Measurements from ENCODE around the gene MED13L. TPM values are rescaled to one million over a fixed set of nuclear protein-coding genes. Genes with fewer than 3 reads are reported as not detected.
"Not testable (repeated sequence)": the region's sequence is repeated elsewhere in the genome, so short reads cannot be mapped to it uniquely, and the experiment has no call there.

Gene MED13L
- total RNA-seq, 1 experiment from 2014 or later: 94.1 TPM

DNA sequence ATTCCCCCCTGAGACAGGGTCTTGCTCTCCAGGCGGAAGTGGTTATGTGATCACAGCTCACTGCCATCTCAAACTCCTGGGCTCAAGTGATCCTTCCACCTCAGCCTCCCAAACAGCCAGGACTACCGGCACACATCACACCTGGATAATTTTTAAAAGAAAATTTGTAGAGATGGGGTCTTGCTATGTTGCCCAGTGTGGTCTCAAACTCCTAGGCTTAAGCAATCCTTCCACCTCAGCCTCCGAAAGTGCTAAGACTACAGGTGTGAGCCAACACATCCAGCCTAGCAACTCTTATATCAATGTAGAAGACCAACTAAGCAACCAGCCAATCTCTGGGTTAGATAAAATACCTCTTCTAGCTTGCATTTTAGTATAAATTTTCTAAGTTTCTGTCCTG, 297.2 kb downstream of the MED13L start:
- Histone ChIP-seq H3K27me3 (replicated peaks; ENCODE audit: insufficient read depth, low read depth, low read length, poor library complexity) (no peaks in the 10 kb centered on the region), H3K9me3 (ENCODE audit: low read depth, low read length, poor library complexity, severe bottlenecking) (no peaks in the 10 kb centered on the region), H3K4me3 (ENCODE audit: low read depth, low read length, poor library complexity, severe bottlenecking) (no peak overlapping the region), H3K36me3 (ENCODE audit: insufficient read depth, low read length, poor library complexity, severe bottlenecking) (peaks cover 37% of the 10 kb centered on the region), H3K4me1 (ENCODE audit: insufficient read depth, low read length, poor library complexity, severe bottlenecking) (no peaks in the 10 kb centered on the region), H3K27ac (ENCODE audit: low read depth, low read length, poor library complexity, severe bottlenecking) (no peak overlapping the region)
- TF ChIP-seq, protein P1, sequence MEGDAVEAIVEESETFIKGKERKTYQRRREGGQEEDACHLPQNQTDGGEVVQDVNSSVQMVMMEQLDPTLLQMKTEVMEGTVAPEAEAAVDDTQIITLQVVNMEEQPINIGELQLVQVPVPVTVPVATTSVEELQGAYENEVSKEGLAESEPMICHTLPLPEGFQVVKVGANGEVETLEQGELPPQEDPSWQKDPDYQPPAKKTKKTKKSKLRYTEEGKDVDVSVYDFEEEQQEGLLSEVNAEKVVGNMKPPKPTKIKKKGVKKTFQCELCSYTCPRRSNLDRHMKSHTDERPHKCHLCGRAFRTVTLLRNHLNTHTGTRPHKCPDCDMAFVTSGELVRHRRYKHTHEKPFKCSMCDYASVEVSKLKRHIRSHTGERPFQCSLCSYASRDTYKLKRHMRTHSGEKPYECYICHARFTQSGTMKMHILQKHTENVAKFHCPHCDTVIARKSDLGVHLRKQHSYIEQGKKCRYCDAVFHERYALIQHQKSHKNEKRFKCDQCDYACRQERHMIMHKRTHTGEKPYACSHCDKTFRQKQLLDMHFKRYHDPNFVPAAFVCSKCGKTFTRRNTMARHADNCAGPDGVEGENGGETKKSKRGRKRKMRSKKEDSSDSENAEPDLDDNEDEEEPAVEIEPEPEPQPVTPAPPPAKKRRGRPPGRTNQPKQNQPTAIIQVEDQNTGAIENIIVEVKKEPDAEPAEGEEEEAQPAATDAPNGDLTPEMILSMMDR (conservative IDR thresholded peaks at IDR 0.05; ENCODE audit: low read depth, low read length): no peak
- TF ChIP-seq EZH2 (IDR thresholded peaks at IDR 0.05; ENCODE audit: borderline replicate concordance, low read depth, low read length, poor library complexity, severe bottlenecking): no peak
- no peak for DNase-seq (ENCODE audit: low spot score)
- CTCF ChIA-PET: no interaction called here
- POLR2A ChIA-PET (ENCODE audit: low non-redundant PET): no interaction called here
- BruUV-seq (replicated peaks): no TSS peak
- intact Hi-C loops (cut with micrococcal nuclease; ENCODE audit: unreplicated experiment): no loop called here

DNA sequence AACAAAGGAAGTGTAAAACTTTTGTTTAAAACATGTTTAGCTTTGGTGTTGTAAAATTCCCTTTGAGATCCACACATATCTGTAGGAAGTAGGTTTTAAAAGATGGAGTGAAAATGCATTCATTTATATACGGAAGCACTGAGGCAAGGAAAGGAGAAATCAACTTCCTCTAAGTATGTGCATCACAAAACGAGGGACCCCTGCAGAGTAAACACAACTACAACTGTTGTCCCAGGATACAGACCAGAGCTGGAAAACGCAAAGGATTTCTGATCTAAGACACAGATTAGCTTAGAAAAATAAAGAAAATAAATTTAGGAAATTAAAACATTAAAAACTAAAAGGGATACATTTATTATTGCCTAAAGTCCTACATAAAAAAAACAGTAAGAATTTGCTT, 297.6 kb downstream of the MED13L start:
- POLR2A ChIA-PET (ENCODE audit: low non-redundant PET): no interaction called here

DNA sequence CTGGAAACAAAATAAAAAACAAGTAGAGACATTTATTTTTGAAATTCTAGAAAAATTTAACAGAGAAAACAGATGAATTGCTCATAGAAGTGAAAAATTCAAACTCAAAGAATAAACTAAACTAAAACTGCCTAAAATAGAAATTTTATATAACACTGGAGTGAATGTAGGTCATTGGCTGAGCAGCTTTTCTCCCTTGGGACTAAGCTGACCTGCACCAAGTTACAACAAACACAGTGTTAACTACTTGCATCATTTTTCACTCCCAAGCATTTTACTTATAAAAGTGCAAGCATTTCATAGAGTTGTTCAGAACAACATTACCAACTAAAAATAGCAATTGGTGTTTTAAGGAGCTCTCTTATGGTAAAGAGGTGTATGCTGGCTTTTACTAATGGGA, 298.1 kb downstream of the MED13L start:
- Histone ChIP-seq H3K27me3 (replicated peaks; ENCODE audit: insufficient read depth, low read depth, low read length, poor library complexity) (no peaks in the 10 kb centered on the region), H3K36me3 (ENCODE audit: insufficient read depth, low read length, poor library complexity, severe bottlenecking) (peaks cover 44% of the 10 kb centered on the region), H3K9me3 (ENCODE audit: low read depth, low read length, poor library complexity, severe bottlenecking) (no peaks in the 10 kb centered on the region), H3K4me3 (ENCODE audit: low read depth, low read length, poor library complexity, severe bottlenecking) (no peak overlapping the region), H3K27ac (ENCODE audit: low read depth, low read length, poor library complexity, severe bottlenecking) (no peak overlapping the region), H3K4me1 (ENCODE audit: insufficient read depth, low read length, poor library complexity, severe bottlenecking) (no peaks in the 10 kb centered on the region)
- ChIA-PET POLR2A (ENCODE audit: low non-redundant PET) (no interaction called here), CTCF (no interaction called here)
- intact Hi-C loops (cut with micrococcal nuclease; ENCODE audit: unreplicated experiment): no loop called here
- no TSS peak for BruUV-seq (replicated peaks)
- no peak for DNase-seq (ENCODE audit: low spot score)
- no peak for TF ChIP-seq EZH2 (IDR thresholded peaks at IDR 0.05; ENCODE audit: borderline replicate concordance, low read depth, low read length, poor library complexity, severe bottlenecking)
- TF ChIP-seq, protein P1 (conservative IDR thresholded peaks at IDR 0.05; ENCODE audit: low read depth, low read length): no peak

More for the DNA sequence above, 297.6 kb downstream of the MED13L start:
- no peaks in the 10 kb centered on the region for H3K9me3 ChIP-seq (ENCODE audit: low read depth, low read length, poor library complexity, severe bottlenecking)
- no peak for TF ChIP-seq EZH2 (IDR thresholded peaks at IDR 0.05; ENCODE audit: borderline replicate concordance, low read depth, low read length, poor library complexity, severe bottlenecking)
- TF ChIP-seq, protein P1 (conservative IDR thresholded peaks at IDR 0.05; ENCODE audit: low read depth, low read length): no peak
- no peak for DNase-seq (ENCODE audit: low spot score)
- no peaks in the 10 kb centered on the region for H3K4me1 ChIP-seq (ENCODE audit: insufficient read depth, low read length, poor library complexity, severe bottlenecking)
- no TSS peak for BruUV-seq (replicated peaks)
- peaks cover 41% of the 10 kb centered on the region for H3K36me3 ChIP-seq (ENCODE audit: insufficient read depth, low read length, poor library complexity, severe bottlenecking)
- intact Hi-C loops (cut with micrococcal nuclease; ENCODE audit: unreplicated experiment): no loop called here
- CTCF ChIA-PET: no interaction called here
- no peaks in the 10 kb centered on the region for H3K27me3 ChIP-seq (replicated peaks; ENCODE audit: insufficient read depth, low read depth, low read length, poor library complexity)
- no peak overlapping the region for H3K4me3 ChIP-seq (ENCODE audit: low read depth, low read length, poor library complexity, severe bottlenecking)
- no peak overlapping the region for H3K27ac ChIP-seq (ENCODE audit: low read depth, low read length, poor library complexity, severe bottlenecking)

DNA sequence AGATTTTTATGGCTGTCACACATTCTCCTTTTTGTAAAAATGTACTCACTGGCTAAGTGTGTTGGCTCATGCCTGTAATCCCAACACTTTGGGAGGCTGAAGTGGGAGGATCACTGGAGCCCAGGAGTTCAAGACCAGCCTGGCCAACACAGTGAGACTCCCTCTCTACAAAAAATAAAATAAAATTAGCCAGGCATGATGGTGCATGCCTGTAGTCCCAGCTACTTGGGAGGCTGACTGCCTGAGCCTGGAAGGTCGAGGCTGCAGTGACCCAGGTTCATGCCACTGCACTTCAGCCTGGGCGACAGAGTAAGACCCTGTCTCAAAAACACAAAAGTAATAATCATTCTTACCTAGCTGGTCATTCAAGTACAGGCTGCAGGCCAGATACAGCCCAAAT, 300.7 kb downstream of the MED13L start:
- DNase-seq (ENCODE audit: low spot score); H3K27ac ChIP-seq (ENCODE audit: low read depth, low read length, poor library complexity, severe bottlenecking); BruUV-seq (replicated peaks); POLR2A ChIA-PET (ENCODE audit: low non-redundant PET); H3K27me3 ChIP-seq (replicated peaks; ENCODE audit: insufficient read depth, low read depth, low read length, poor library complexity); CTCF ChIA-PET; H3K4me1 ChIP-seq (ENCODE audit: insufficient read depth, low read length, poor library complexity, severe bottlenecking); intact Hi-C loops (cut with micrococcal nuclease; ENCODE audit: unreplicated experiment); H3K4me3 ChIP-seq (ENCODE audit: low read depth, low read length, poor library complexity, severe bottlenecking); H3K9me3 ChIP-seq (ENCODE audit: low read depth, low read length, poor library complexity, severe bottlenecking): not testable (repeated sequence)
- peaks cover 29% of the 10 kb centered on the region for H3K36me3 ChIP-seq (ENCODE audit: insufficient read depth, low read length, poor library complexity, severe bottlenecking)

Measured in A673 (cell line).